ENCODE results near the gene EPHA6.
"Not testable (repeated sequence)": the region's sequence is repeated elsewhere in the genome, so short reads cannot be mapped to it uniquely, and the experiment has no call there.

- TF ChIP-seq CTCF (conservative IDR thresholded peaks at IDR 0.05); EZH2 (IDR thresholded peaks at IDR 0.05; ENCODE audit: low read depth): not testable (repeated sequence)
These were observed 462.6 kb downstream of the EPHA6 start for GRCh38 chr3:97276879-97277550.
